ENCODE measurements around the gene TYMS. TPM values are rescaled to one million over a fixed set of nuclear protein-coding genes. Genes with fewer than 3 reads are reported as not detected.

TYMS gene
- total RNA-seq, 1 experiment from 2014 or later: 339 TPM

DNA sequence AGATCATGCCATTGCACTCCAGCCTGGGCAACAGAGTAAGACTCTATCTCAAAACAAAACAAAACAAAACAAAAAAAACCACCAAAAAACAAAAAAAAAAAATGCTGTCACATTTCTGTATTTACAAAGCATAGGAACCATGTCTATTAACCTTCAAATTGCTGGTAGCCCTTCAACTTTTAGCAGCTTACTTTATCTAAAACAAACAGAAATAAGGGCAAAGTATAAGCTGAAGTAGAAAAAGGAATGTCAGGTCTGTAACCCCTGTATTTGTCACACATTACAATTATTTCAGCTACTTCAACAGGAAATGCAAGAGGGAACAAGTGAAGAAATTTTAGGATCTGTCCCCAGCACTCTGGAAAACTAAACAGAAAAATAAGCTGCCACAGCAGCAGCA is 25.4 kb downstream of the TYMS start:
- Histone ChIP-seq H3K4me1 (ENCODE audit: insufficient read depth, low read length, poor library complexity, severe bottlenecking) (no peaks in the 10 kb centered on the region), H3K9me3 (ENCODE audit: low read depth, low read length, poor library complexity, severe bottlenecking) (no peaks in the 10 kb centered on the region), H3K36me3 (ENCODE audit: insufficient read depth, low read length, poor library complexity, severe bottlenecking) (peaks cover 3% of the 10 kb centered on the region), H3K27ac (ENCODE audit: low read depth, low read length, poor library complexity, severe bottlenecking) (no peak overlapping the region), H3K27me3 (replicated peaks; ENCODE audit: insufficient read depth, low read depth, low read length, poor library complexity) (no peaks in the 10 kb centered on the region), H3K4me3 (ENCODE audit: low read depth, low read length, poor library complexity, severe bottlenecking) (no peak overlapping the region)
- BruUV-seq (replicated peaks): no TSS peak
- POLR2A ChIA-PET (ENCODE audit: low non-redundant PET): no interaction called here
- intact Hi-C loops (cut with micrococcal nuclease; ENCODE audit: unreplicated experiment): no loop called here
- no peak for DNase-seq (ENCODE audit: low spot score)
- CTCF ChIA-PET: no interaction called here
- TF ChIP-seq EZH2 (IDR thresholded peaks at IDR 0.05; ENCODE audit: borderline replicate concordance, low read depth, low read length, poor library complexity, severe bottlenecking): no peak
- TF ChIP-seq, protein P1, sequence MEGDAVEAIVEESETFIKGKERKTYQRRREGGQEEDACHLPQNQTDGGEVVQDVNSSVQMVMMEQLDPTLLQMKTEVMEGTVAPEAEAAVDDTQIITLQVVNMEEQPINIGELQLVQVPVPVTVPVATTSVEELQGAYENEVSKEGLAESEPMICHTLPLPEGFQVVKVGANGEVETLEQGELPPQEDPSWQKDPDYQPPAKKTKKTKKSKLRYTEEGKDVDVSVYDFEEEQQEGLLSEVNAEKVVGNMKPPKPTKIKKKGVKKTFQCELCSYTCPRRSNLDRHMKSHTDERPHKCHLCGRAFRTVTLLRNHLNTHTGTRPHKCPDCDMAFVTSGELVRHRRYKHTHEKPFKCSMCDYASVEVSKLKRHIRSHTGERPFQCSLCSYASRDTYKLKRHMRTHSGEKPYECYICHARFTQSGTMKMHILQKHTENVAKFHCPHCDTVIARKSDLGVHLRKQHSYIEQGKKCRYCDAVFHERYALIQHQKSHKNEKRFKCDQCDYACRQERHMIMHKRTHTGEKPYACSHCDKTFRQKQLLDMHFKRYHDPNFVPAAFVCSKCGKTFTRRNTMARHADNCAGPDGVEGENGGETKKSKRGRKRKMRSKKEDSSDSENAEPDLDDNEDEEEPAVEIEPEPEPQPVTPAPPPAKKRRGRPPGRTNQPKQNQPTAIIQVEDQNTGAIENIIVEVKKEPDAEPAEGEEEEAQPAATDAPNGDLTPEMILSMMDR (conservative IDR thresholded peaks at IDR 0.05; ENCODE audit: low read depth, low read length): no peak

DNA sequence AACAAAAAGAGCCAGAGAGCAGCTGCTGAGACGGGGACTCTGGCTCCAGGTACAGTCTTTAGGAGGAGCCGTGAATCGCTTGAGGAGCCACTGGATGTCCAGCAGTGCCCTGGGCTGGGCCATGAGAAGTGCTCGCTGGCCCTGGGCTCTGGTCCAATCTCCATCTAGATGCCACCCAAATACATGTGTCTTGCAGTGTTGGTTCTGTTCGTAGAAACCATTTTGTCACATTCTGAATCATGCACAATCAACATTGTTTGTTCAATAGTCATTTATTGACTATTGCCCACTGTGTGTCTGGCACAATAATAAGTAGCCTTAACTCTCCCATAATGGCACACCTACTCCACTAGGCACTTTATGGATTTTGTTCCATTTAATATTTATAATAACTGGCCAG is 26.1 kb downstream of the TYMS start:
- no peak overlapping the region for H3K4me3 ChIP-seq (ENCODE audit: low read depth, low read length, poor library complexity, severe bottlenecking)
- no peaks in the 10 kb centered on the region for H3K9me3 ChIP-seq (ENCODE audit: low read depth, low read length, poor library complexity, severe bottlenecking)
- CTCF ChIA-PET: no interaction called here
- POLR2A ChIA-PET (ENCODE audit: low non-redundant PET): no interaction called here
- H3K27me3 ChIP-seq (replicated peaks; ENCODE audit: insufficient read depth, low read depth, low read length, poor library complexity): no peaks in the 10 kb centered on the region
- TF ChIP-seq, protein P1 (conservative IDR thresholded peaks at IDR 0.05; ENCODE audit: low read depth, low read length): no peak
- TF ChIP-seq EZH2 (IDR thresholded peaks at IDR 0.05; ENCODE audit: borderline replicate concordance, low read depth, low read length, poor library complexity, severe bottlenecking): no peak
- no peak overlapping the region for H3K27ac ChIP-seq (ENCODE audit: low read depth, low read length, poor library complexity, severe bottlenecking)
- intact Hi-C loops (cut with micrococcal nuclease; ENCODE audit: unreplicated experiment): no loop called here
- BruUV-seq (replicated peaks): no TSS peak
- no peak for DNase-seq (ENCODE audit: low spot score)
- peaks cover 3% of the 10 kb centered on the region for H3K36me3 ChIP-seq (ENCODE audit: insufficient read depth, low read length, poor library complexity, severe bottlenecking)
- H3K4me1 ChIP-seq (ENCODE audit: insufficient read depth, low read length, poor library complexity, severe bottlenecking): no peaks in the 10 kb centered on the region

DNA sequence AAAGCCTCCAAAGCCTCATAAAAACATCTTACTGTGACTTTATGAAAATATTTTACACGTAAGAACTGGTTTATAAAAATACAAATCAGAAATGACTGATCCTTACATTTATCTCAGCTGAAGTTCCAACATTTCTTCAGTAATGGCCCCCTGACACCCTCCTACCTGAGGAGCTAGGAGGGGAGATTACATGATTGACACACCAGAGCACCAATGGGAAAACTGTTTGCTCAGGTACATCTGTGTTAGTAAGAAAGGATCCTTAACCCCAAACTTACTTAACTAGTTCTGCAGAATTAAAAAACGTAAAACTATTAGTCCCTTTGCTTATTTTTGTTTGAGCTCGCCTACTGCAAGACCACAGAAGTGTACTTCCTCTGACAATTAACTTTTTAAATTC is 28.0 kb downstream of the TYMS start:
- no peaks in the 10 kb centered on the region for H3K27me3 ChIP-seq (replicated peaks; ENCODE audit: insufficient read depth, low read depth, low read length, poor library complexity)
- no peaks in the 10 kb centered on the region for H3K4me1 ChIP-seq (ENCODE audit: insufficient read depth, low read length, poor library complexity, severe bottlenecking)
- no TSS peak for BruUV-seq (replicated peaks)
- no peaks in the 10 kb centered on the region for H3K9me3 ChIP-seq (ENCODE audit: low read depth, low read length, poor library complexity, severe bottlenecking)
- TF ChIP-seq, protein P1 (conservative IDR thresholded peaks at IDR 0.05; ENCODE audit: low read depth, low read length): no peak
- no peak for TF ChIP-seq EZH2 (IDR thresholded peaks at IDR 0.05; ENCODE audit: borderline replicate concordance, low read depth, low read length, poor library complexity, severe bottlenecking)
- ChIA-PET POLR2A (ENCODE audit: low non-redundant PET) (no interaction called here), CTCF (no interaction called here)
- H3K4me3 ChIP-seq (ENCODE audit: low read depth, low read length, poor library complexity, severe bottlenecking): no peak overlapping the region
- H3K36me3 ChIP-seq (ENCODE audit: insufficient read depth, low read length, poor library complexity, severe bottlenecking): no peaks in the 10 kb centered on the region
- intact Hi-C loops (cut with micrococcal nuclease; ENCODE audit: unreplicated experiment): no loop called here
- H3K27ac ChIP-seq (ENCODE audit: low read depth, low read length, poor library complexity, severe bottlenecking): no peak overlapping the region
- DNase-seq (ENCODE audit: low spot score): no peak
